Lower leg skin (tissue), 4 donors: ENCODE measurements around the gene FRMD8. TPM values are rescaled to one million over a fixed set of nuclear protein-coding genes. Genes with fewer than 3 reads are reported as not detected.
"Not testable (repeated sequence)": the region's sequence is repeated elsewhere in the genome, so short reads cannot be mapped to it uniquely, and the experiment has no call there.

Experiments
- DNase-seq, 2 donors: peaks; one replicate each; pipeline ENCODE4 v3.0.0-alpha.2; 2019; ENCODE audit warnings: low spot score in 2 of 2
- H3K4me3 ChIP-seq: fragments of 200-600 bp; sonication (generic); 2 replicates; pipeline ENCODE4 v1.5.1; 2017; ENCODE audit warnings: mild to moderate bottlenecking, low read depth; ENCODE audit not compliant: poor library complexity, severe bottlenecking
- POLR2A ChIP-seq, 2 donors: fragments of 450-650 bp; IDR thresholded peaks; one replicate each; pipeline ENCODE4 v1.6.1; 2016 to 2017; ENCODE audit warnings: antibody characterized with exemption in 2 of 2, mild to moderate bottlenecking in 1 of 2, moderate library complexity in 1 of 2
- WGBS, 2 donors: methylation state at CpG; one replicate each; pipeline ENCODE4 v1.1.5; 2018; 5-methylcytosine and 5-hydroxymethylcytosine counted together
- intact Hi-C: fragments of 100-400 bp; cut with DNase I; formaldehyde crosslinking; loops from one replicate; pipeline ENCODE4 v1.15.0; 2023; ENCODE audit warnings: low total_unique reads
- total RNA-seq, 4 donors: library from RNA; depleted of rRNA; stranded (reverse); fragments of >200 nt; gene quantifications; one replicate each; pipeline ENCODE4 v1.1.0, GENCODE V29; 2016
- TF ChIP-seq, protein P1 (sequence below), 3 donors: fragments of 450-650 bp; IDR thresholded peaks; one replicate each; pipeline ENCODE4 v1.5.1; 2016; ENCODE audit warnings: antibody characterized with exemption in 3 of 3, mild to moderate bottlenecking in 3 of 3, moderate library complexity in 2 of 3

FRMD8 gene
- total RNA-seq, 4 donors from 2014 or later = 81.8 to 135 (median 112) TPM

DNA sequence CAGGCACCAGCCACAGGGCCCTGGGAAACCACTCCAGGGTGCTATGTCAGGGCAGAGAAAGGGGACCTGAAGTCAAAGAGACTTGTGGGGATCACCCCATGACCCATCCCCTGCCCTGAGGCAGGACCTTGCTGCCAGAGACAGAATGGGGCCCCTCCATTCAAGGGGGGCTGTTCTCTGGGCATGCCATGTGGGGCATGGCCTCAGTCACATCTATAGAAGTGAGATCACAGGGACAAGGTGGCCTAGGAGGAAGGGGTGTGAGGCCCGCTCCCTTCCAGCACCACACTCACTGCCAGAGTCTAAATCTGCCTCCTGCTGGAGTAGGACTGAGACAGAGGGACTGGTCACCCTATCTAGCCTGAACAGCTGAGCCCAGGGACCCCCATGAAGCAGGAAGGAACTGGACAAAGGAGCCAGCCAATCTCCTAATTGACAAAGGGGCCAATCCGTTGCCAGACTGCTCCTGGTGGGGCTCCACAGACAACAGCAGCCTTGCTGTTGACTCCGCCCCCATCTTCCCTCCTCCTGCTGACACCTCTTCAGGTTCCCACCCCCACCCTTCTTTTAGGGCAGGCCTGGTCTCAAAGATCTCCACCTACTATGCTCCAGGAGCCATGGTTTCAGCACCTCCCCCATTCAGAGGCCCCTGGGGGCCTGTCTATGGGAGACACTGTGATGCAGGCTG is 62.1 kb downstream of the FRMD8 start:
- 62 to 81% methylated on average over 3 of the region's 3 CpGs for WGBS, 2 donors
- DNase-seq = peak in 1 of 2 donors; percentile 87
- intact Hi-C loops = no loop called here

DNA sequence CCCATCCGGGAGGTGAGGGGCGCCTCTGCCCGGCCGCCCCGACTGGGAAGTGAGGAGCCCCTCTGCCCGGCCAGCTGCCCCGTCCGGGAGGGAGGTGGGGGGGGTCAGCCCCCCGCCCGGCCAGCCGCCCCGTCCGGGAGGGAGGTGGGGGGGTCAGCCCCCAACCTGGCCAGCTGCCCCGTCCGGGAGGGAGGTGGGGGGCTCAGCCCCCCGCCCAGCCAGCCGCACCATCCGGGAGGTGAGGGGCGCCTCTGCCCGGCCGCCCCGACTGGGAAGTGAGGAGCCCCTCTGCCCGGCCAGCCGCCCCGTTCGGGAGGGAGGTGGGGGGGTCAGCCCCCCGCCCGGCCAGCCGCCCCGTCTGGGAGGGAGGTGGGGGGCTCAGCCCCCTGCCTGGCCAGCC is 64.9 kb downstream of the FRMD8 start:
- WGBS, 2 donors = no CpG with 5 or more reads among the region's 30 CpGs
- H3K4me3 ChIP-seq, intact Hi-C loops: not testable (repeated sequence)
- DNase-seq = peak in 1 of 2 donors; percentile 10

More for the DNA sequence above, 62.1 kb downstream of the FRMD8 start:
- TF ChIP-seq, protein P1, sequence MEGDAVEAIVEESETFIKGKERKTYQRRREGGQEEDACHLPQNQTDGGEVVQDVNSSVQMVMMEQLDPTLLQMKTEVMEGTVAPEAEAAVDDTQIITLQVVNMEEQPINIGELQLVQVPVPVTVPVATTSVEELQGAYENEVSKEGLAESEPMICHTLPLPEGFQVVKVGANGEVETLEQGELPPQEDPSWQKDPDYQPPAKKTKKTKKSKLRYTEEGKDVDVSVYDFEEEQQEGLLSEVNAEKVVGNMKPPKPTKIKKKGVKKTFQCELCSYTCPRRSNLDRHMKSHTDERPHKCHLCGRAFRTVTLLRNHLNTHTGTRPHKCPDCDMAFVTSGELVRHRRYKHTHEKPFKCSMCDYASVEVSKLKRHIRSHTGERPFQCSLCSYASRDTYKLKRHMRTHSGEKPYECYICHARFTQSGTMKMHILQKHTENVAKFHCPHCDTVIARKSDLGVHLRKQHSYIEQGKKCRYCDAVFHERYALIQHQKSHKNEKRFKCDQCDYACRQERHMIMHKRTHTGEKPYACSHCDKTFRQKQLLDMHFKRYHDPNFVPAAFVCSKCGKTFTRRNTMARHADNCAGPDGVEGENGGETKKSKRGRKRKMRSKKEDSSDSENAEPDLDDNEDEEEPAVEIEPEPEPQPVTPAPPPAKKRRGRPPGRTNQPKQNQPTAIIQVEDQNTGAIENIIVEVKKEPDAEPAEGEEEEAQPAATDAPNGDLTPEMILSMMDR (IDR thresholded peaks at IDR 0.05) = no peak
- no peak for TF ChIP-seq POLR2A (IDR thresholded peaks at IDR 0.05)
- no peak overlapping the region for H3K4me3 ChIP-seq

DNA sequence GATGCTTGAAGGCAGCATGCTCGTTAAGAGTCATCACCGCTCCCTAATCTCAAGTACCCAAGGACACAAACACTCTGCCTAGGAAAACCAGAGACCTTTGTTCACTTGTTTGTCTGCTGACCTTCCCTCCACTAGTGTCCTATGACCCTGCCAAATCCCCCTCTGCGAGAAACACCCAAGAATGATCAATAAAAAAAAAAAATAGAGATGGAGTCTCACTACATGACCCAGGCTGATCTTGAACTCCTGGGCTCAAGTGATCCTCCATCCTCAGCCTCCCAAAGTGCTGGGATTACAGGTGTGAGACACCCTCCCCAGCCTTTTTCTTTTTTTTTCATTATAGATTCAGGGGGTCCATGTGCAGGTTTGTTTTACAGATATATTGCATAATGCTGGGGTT is 65.8 kb downstream of the FRMD8 start:
- H3K4me3 ChIP-seq, DNase-seq, intact Hi-C loops: not testable (repeated sequence)
- WGBS, 2 donors = 69 to 70% methylated on average over 1 of the region's 3 CpGs

DNA sequence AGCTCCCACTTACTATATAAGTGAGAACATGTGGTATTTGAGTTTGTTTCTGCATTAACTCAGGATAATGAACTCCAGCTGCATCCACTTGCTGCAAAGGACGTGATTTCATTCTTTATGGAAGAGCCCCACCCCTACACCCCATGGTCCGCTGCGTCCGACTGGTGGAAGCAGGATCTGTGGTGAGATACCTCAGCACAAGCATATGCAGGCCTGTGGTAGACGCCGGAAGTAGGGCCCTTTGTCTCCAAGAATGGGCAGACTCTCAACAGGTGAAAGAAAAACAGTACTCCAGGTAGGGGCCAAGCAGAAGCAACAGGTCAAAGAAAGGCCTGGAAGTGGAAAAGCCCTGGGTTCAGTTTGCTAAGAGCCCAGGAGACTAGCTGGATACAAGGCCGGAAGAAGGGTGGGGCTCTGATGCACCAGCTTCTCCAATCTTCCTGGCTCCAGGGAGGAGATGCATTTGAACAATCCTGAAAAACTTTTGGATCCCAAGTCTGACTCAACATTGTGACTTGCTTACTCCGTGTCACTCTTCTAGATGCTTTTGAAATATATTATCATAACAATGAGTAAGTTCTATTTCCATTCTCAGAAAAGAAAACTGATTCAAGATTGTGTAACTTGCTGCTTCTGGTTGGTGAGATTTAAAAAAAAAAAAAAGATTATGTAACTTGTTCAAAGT is 66.5 kb downstream of the FRMD8 start:
- intact Hi-C loops = no loop called here
- DNase-seq = peak in 1 of 2 donors; percentile 89

DNA sequence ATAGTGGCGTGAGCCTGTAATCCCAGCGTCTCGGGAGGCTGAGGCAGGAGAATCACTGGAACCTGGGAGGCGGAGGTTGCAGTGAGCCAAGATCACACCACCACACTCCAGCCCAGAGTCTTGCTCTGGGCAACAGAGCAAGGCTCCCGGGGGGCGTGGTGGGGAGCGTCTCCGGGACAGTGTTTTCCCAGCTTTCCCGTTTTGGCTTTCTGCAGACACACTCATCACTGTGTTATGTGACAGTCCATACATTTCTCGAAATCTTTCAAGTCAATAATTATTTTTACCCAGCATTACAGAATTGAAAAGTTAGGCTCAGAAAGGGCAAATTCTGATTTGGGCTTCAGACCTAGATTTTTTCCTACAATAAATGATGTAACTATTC is 67.9 kb downstream of the FRMD8 start:
- TF ChIP-seq, protein P1 (IDR thresholded peaks at IDR 0.05) = no peak
- no peak for TF ChIP-seq POLR2A (IDR thresholded peaks at IDR 0.05)
- WGBS, 2 donors = 42 to 47% methylated on average over 10 of the region's 10 CpGs
- DNase-seq = peak in 1 of 2 donors; percentile 86
- intact Hi-C loops = no loop called here
- H3K4me3 ChIP-seq = no peak overlapping the region

More for the DNA sequence above, 66.5 kb downstream of the FRMD8 start:
- TF ChIP-seq POLR2A (IDR thresholded peaks at IDR 0.05) = no peak
- TF ChIP-seq, protein P1 (IDR thresholded peaks at IDR 0.05) = no peak
- WGBS, 2 donors = 25 to 28% methylated on average over 8 of the region's 8 CpGs
- no peak overlapping the region for H3K4me3 ChIP-seq

DNA sequence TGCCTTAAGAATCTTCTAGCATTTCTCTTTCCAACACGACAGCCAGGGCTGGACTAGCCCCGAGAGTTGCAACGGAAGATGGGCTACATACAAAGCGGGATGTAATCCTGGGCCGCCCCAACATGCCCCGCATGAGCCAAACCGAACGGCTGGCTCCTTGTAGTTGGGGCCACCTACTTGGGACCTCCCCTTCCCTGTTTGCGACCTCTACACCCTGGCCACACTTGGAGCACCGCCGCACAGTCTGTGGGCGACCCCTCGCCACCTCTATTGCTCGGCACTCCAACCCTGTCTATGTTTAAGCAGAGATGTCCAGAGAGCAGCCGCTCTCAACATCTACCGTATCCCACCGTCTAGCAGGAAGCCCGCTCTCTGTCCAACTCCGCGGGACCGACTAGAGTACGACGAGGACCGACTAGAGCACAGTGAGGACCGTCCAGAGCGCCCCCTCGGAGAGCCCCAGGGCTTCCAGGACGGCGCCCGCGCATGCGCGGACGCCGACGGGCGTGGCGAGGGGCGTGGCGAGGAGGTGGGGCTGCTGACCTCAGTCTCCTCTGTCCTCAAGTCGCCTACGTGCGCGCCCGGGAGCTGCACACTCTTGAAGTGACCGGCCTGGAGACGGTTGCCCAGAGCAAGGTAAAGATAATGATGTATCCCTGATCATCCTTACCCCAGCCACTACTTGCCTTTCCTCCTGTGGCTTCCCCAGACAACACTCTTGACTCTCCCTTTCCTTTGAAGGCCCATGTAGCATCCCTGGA is 68.4 kb downstream of the FRMD8 start:
- intact Hi-C loops = no loop called here
- peak overlapping the region; percentile 34 for H3K4me3 ChIP-seq
- WGBS, 2 donors = 5 to 7% methylated on average over 20 to 34 of the region's 47 CpGs
- DNase-seq = peak; percentile 87 to 98
- TF ChIP-seq, protein P1 (IDR thresholded peaks at IDR 0.05) = no peak
- TF ChIP-seq POLR2A (IDR thresholded peaks at IDR 0.05) = peak in 1 of 2 donors; percentile 72
